A673 (cell line): ENCODE results near the gene VARS1.

ENCODE experiments used
- EZH2 ChIP-seq: fragments of 200-600 bp; sonication (generic); IDR thresholded peaks from 2 replicates; pipeline ENCODE4 v1.6.1; 2017; ENCODE audit warnings: borderline replicate concordance, low read depth, mild to moderate bottlenecking, mixed read lengths, antibody characterized with exemption, low read length; ENCODE audit not compliant: poor library complexity, severe bottlenecking
- TF ChIP-seq, protein P1 (sequence below): fragments of 300-800, 200-600 bp; sonication (generic); conservative IDR thresholded peaks from 2 replicates; pipeline ENCODE4 v1.5.1; 2017; ENCODE audit warnings: low read depth, mild to moderate bottlenecking, antibody characterized with exemption, low read length, moderate library complexity, mixed read lengths

DNA sequence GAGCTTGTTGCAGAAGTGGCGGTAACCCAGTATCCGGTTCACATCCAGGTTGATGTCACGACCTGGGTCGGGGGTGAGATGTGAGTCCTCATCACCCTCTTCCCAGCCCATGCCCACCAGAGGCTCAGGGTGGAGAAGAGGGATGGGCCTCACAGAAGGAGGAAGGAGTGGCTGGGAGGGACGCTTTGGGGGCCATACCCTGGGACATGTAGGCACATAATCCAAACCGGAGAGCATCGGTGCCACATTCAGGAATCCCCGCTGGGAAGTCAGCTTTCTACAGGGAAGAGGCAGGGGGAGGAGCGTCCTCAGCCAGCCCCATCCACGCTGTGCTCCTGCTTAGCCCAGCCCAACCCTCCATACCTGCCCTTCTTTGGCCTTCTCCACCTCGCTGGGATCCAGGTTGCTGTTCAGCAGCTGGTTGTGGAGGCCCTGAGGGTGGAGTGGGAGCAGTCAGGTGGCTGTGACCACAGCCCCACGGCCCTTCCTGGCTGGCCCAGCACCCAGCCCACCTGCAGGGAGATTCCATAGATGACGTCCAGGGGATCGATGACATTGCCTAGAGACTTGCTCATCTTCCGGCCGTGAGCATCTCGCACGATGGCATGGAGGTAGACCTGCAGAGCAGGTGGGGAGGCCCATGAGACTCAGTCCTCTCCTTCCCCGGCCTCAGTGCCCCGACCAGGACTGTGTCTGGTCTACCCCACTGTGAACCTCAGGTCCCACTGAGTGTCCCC lies 14.9 kb downstream of the VARS1 start:
- TF ChIP-seq, protein P1, sequence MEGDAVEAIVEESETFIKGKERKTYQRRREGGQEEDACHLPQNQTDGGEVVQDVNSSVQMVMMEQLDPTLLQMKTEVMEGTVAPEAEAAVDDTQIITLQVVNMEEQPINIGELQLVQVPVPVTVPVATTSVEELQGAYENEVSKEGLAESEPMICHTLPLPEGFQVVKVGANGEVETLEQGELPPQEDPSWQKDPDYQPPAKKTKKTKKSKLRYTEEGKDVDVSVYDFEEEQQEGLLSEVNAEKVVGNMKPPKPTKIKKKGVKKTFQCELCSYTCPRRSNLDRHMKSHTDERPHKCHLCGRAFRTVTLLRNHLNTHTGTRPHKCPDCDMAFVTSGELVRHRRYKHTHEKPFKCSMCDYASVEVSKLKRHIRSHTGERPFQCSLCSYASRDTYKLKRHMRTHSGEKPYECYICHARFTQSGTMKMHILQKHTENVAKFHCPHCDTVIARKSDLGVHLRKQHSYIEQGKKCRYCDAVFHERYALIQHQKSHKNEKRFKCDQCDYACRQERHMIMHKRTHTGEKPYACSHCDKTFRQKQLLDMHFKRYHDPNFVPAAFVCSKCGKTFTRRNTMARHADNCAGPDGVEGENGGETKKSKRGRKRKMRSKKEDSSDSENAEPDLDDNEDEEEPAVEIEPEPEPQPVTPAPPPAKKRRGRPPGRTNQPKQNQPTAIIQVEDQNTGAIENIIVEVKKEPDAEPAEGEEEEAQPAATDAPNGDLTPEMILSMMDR: no peak
- TF ChIP-seq EZH2: no peak
